Stimulated activated CD4-positive, alpha-beta T cell treated with anti-CD3 and anti-CD28 coated beads, Interleukin-1b, Interleukin-23, amount 100 ng/mL, for 48 hours (primary cell): ENCODE results near the gene CTNND2.
"Not testable (repeated sequence)": the region's sequence is repeated elsewhere in the genome, so short reads cannot be mapped to it uniquely, and the experiment has no call there.

Source experiments
- DNase-seq: peaks from one replicate; pipeline ENCODE4 v3.0.0-alpha.2; 2020

The CTNND2 gene

DNA sequence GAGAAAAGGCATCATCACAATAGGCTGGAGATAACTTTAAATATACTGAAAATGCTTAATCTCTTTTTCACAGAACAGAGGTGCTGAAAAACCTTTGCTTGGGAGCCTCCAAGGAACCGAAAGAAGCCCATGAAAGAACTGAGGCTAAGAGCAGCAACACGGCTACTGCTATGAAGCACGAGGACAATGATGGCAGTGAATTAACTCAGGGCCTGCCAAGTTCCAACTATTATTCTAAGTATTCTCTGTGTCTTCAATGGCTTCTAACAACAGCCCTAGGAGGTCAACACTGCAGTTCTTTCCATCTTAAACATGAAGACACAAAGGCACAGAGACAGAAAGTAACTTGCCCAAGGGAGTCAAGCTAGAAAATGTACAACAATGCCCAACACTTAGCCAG is 850.2 kb downstream of the CTNND2 start:
- no peak for DNase-seq

GRCh38 chr5:11052871-11053270 is 851.4 kb downstream of the CTNND2 start:
- DNase-seq: no peak

- no peak for DNase-seq
These were observed 853.5 kb downstream of the CTNND2 start for GRCh38 chr5:11050596-11051304.

DNA sequence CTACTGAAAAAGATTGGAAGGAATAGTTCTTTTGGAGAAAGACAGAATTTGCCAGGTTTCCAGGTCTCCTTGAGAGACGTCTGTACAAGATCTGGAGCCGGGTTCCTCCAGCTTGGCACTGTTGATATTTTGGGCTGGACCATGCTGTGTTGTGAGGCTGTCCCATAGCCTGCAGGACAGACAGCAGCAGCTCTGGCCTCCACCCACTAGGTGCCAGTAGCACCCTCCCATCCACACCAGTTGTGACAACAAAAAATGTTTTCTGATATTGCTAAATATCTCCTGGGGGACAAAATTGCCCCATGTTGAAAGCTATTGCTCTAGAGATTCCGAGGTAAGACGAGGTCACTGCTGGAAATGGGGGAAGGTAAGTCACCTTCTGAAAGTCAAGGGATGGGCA is 855.5 kb downstream of the CTNND2 start:
- no peak for DNase-seq

- DNase-seq: no peak
These were observed 856.6 kb downstream of the CTNND2 start for GRCh38 chr5:11047625-11048024.

- DNase-seq: no peak
These were observed 857.2 kb downstream of the CTNND2 start for GRCh38 chr5:11047030-11047429.

GRCh38 chr5:11046160-11046559 is 858.1 kb downstream of the CTNND2 start:
- DNase-seq: no peak

DNA sequence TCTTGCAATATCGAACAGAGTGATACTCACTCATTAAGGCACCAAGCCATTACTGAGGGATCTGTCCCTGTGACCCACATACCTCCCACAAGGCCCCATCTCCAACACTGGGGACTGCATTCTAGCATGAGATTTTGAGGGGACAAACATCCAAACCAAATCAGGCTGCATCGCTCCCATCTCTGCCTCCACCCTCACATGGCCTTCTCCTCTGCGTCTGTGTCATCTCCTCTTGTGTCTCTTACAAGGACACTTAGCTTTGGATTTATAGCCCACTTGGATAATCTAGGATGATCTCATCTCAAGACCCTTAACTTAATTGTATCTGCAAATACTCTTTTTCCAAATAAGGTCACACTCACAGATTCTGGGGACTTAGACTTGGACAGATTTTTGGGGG is 858.8 kb downstream of the CTNND2 start:
- DNase-seq: no peak

- no peak for DNase-seq
These were observed 859.7 kb downstream of the CTNND2 start for GRCh38 chr5:11044581-11044980.

DNA sequence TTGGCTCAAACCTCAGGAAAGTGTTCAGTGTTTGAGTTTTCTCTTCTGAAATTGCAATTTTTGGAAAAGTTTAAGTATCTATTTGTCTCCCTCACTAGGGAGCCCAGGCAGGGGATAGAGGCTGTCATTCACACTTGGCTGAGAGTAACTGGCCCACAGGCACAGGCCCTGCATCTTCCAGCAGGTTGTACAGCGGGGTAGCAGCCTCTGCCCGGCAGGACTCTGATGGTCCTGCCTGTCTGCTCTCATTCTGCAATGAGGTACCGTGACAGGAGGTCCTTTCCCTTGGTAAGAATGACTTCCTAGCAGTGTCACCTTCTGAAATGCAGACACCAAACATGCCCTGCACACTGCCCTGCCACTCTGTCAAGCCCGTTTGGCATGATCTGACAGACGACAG is 860.4 kb downstream of the CTNND2 start:
- no peak for DNase-seq

GRCh38 chr5:11040345-11040744 is 863.9 kb downstream of the CTNND2 start:
- no peak for DNase-seq

DNA sequence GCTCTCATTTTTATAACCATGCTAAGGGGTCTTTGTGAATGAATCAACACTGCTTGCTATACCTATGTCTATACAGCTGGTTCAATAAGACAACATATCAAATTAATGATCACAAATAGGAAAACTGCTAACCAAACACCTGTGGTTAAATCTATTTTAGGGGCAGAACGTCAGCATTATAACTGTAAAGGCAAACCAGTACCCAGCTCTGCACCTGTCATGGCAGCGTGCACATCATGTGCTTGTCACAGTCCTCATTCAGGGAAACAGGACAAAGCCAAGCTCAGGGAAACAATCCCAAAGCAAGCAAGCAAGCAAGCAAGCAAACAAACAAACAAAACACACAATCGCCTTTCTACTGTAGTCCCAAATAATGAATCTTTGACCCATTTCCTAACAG is 865.5 kb downstream of the CTNND2 start:
- no peak for DNase-seq

DNA sequence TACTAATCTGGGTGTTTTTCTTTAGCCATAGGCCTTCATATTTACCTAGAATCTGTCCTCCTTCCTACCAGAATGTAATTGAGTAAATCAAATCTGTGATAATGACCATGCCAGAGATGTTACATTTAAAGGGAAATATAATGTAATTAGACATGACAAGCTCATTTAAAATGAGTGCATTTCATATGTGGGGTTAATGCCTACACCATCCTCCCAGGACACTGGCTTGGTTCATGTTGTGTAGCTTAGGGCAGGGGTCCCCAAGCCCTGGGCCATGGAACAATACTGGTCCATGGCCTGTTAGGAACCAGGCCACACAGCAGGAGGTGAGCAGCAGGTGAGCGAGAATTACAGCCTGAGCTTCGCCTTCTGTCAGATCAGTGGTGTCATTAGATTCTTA is 866.3 kb downstream of the CTNND2 start:
- DNase-seq: no peak

GRCh38 chr5:11037080-11037479 is 867.2 kb downstream of the CTNND2 start:
- no peak for DNase-seq

GRCh38 chr5:11030671-11031070 is 873.6 kb downstream of the CTNND2 start:
- DNase-seq: no peak

DNA sequence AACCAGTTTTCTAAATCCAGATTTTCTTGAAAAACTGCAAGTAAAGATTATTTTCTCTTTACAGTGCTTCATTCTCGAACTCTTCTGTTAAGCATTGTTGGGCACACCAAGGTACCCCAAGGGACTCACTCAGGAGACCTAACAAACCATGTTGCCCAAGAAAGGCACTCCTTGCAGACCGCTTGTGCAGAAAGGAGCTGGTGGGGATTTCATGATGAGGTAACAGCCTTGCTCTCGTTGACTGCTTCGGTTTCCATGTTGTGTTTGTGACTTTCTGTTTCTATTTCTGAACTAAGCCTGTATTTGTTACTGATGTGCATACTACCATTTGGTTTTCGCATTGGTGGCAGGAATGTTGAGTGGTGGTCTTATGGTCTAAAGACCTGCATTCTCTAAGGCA is 876.6 kb downstream of the CTNND2 start:
- no peak for DNase-seq

DNA sequence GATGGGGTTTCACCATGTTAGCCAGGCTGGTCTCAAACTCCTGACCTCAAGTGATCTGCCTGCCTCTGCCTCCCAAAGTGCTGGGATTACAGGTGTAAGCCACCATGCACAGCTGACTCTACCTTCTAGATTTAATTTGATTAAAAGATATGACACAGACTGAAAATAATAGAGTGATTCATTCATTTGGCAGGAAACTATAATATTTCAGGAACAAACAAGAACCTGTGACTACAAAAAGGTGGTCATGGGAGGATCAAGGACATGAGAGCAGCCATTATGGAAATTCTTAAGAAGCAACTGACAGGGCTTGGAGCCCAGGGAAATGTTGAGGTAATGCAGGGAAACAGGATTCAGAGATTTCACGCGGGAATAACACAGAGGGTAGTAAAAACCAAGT is 877.7 kb downstream of the CTNND2 start:
- no peak for DNase-seq

- no peak for DNase-seq
These were observed 880.3 kb downstream of the CTNND2 start for GRCh38 chr5:11023945-11024344.

- DNase-seq: no peak
These were observed 890.5 kb downstream of the CTNND2 start for GRCh38 chr5:11013793-11014192.

DNA sequence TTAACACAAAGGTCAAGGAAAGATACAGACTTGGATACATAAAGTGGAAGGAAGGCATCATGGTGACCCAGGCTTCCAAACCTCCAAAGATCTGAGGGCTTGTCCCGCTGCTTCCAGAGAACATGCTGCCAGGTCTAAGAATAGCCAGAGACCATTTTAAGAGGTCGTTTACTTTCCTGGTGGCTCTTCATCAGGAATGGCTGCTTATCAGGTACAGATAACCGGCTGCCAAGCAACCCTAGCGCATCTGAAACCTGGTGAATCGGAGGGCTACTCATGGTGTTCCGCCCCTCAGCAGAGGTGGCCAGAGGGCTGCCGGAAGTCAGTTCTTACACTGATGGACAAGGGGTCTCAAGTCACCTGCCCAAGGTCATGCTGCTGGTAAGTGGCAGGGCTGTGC is 892.0 kb downstream of the CTNND2 start:
- no peak for DNase-seq

DNA sequence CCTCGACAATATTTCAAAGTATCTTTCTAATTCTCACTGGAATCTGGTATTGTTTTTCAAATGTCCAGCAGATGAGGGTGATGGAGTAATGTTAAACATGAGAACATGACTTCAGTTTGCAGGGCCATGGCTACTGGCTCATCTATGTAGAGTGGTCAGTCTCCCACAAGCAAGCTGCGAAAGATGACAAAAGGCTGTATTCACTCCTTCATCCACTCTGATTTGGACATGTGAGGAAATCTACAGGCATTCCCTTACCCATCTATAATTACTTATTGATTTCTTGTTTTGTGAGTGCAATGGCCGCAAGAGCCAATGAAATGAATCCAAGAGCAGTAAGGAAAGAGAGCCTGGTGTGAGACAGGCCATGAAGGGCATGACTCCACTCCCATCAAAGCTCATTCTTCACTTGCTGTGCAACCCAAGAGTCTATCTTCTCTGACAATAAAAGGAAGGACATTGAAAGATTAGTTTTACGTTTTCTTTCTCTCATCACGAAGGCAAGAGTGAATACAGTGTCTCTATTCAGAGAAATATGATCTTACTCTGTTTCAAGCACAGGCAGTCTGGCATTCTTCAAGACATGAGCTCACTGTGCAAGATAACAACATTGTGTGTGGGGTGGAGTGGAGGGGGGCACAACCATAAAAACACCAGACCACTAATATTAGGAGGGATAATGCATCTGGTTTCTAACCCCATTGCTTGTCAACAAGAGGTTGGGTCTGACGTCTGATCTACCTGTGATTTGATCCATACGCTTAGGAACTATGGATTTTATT is 893.6 kb downstream of the CTNND2 start:
- DNase-seq: no peak

DNA sequence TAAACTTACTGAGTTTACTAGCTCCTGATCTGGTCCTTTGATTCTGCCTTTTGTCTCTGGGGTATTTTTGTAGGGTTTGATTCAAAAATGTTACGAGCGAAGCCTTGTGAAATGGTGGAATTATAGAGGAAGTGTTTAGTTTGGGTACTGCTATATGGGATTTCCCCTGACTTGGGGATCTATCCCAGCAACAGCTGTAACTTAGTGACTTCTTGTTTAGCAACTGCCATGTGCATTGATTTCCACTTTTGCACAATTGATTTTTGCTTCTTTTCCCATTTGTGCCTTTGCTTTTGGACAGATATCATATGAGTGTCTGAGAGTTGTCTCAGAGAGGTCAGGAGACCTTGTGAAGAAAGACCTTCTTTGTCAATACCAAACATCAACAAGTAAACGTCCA is 894.7 kb downstream of the CTNND2 start:
- no peak for DNase-seq

DNA sequence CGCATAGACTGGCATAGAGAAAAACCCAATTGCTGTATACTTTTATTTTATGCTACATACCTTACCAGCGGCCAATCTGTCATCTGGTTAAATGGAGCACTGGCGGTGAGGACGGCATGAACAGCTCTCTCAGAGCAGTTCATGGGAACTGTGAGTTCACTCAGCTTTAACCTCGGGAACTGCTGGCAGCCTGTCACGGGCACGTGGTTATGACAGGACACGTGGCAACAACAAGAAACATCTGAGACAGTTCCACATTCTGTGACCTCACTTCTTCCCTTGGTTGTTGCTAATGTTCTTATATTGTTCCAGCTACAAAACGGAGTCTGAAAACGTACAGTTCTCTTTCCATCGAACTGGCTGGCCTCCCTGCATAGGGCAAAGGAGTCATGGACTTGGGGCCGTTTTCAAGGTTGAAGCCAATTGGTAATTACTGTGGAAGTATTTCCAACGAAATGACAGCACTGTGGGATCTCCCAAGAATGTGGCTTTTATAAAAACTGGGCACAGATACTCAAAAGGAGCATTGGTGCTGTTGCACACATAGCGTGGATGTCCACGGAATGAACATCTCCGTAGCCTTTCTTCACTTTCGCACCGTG is 896.9 kb downstream of the CTNND2 start:
- no peak for DNase-seq

DNA sequence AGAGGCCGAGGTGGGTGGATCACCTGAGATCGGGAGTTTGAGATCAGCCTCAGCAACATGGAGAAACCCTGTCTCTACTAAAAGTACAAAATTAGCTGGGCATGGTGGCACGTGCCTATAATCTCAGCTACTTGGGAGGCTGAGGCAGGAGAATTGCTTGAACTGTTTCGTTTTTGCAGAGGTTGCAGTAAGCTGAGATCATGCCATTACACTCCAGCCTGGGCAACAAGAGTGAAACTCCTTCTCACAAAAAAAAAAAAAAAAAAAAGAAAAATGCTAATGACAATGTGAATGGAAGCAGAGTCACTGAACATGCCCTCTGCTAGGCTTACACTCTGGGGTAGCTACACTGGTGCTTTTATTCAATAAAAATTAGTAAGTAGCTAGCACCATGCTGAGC is 899.7 kb downstream of the CTNND2 start:
- not testable (repeated sequence) for DNase-seq
